NCI-H1092 (cell line): ENCODE measurements around the gene RPIA.
"Not testable (repeated sequence)": the region's sequence is repeated elsewhere in the genome, so short reads cannot be mapped to it uniquely, and the experiment has no call there.

Experiments used
- DNase-seq: peaks from one replicate; lab custom pipeline; 2025; lab: John Stamatoyannopoulos, UW

RPIA gene

DNA sequence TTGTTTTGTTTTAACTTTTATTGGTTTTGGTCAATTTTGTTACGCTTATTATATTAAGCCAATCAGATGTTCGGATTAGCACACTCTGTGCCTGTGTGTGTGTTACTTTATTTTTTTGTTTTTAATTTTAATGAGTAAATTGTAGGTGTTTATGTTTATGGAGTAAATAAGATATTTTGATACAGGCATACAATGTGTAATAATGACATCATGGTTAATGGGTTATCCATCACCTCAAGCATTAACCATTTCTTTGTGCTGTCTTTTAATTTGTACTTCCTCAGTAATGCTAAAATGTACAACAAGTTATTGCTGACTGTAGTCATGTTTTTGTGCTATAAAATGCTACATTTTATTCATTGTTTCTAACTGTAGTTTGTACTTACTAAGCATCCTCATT lies 97.7 kb downstream of the RPIA start:
- DNase-seq, result not testable (repeated sequence)

- DNase-seq, result not testable (repeated sequence)
These were observed 104.5 kb downstream of the RPIA start for GRCh38 chr2:88795932-88796331.

GRCh38 chr2:88796523-88796922 lies 105.0 kb downstream of the RPIA start:
- DNase-seq, result not testable (repeated sequence)

DNA sequence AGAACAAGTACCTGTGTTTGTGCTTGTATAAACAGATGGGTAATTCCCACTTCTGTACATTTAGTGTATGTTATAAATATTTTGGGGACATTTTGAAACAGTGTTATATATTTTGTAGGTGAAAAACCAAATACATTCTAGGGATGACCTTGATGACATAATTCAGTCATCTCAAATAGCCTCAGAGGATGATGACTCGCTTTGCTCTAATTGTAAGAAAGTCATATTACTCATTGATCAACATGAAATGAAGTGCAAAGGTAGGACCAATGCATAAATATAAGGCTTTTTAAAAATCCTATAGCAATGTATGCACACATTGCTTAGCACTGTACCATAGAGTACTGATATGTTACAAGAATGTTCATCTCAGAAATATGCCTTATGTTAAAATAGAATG lies 105.7 kb downstream of the RPIA start:
- not testable (repeated sequence) for DNase-seq
